Activated T-helper 1 cell treated with Interleukin-2 at 50 U/mL for 16 hours (primary cell): Measurements from ENCODE around the gene BRINP1.

Experiments
- DNase-seq: peaks from one replicate; pipeline ENCODE4 v3.0.0-alpha.2; 2020; ENCODE audit warnings: low read depth

The BRINP1 gene, protein sequence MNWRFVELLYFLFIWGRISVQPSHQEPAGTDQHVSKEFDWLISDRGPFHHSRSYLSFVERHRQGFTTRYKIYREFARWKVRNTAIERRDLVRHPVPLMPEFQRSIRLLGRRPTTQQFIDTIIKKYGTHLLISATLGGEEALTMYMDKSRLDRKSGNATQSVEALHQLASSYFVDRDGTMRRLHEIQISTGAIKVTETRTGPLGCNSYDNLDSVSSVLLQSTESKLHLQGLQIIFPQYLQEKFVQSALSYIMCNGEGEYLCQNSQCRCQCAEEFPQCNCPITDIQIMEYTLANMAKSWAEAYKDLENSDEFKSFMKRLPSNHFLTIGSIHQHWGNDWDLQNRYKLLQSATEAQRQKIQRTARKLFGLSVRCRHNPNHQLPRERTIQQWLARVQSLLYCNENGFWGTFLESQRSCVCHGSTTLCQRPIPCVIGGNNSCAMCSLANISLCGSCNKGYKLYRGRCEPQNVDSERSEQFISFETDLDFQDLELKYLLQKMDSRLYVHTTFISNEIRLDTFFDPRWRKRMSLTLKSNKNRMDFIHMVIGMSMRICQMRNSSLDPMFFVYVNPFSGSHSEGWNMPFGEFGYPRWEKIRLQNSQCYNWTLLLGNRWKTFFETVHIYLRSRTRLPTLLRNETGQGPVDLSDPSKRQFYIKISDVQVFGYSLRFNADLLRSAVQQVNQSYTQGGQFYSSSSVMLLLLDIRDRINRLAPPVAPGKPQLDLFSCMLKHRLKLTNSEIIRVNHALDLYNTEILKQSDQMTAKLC

DNA sequence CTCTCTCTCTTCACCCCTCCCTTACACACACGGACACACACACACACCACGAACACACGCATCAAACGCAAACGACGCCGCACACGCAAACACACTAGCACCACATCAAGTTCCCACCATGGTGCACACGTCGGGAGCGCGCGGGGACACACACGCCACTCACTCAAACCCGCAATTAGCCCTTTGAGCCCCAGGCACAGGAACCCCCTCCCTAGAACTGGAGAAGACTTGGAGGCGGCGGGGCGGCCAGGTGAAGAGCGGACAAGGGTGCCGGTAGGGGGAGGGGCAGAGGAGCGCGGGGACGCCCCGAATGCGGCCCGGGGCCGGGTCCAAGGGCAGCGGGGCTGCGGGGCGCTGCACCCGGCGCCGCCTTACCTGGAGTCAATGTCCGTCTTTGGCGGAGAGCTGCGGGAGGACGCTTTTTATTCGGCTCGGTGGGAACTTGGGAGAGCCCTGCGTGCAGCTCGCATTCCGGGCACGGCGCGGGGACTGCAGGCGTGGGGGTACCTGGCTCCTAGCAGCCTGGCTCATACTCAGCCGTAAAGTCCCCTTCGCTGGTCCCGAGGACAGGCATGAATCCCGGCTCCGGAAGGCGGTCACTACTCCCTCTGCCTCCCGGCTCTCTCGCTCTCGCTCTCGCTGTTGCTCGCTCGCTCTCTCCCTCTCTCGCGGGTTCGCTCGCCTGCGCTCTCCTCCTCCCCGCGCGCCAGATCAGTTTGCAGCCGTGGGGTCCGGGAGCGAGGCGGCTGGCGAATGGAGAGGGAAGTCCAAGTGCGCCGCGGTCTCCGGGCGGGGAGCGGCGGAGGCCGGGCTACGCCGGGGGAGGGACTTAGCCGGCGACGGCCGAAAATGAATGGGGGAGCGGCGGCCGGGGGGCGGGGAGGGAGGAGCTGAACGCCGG is at the start of gene BRINP1:
TSS of gene BRINP1 (minus strand) at position 755 of the 901 bp plus-strand sequence. CDS start 56,080 bp downstream, outside the sequence.
- no peak for DNase-seq

DNA sequence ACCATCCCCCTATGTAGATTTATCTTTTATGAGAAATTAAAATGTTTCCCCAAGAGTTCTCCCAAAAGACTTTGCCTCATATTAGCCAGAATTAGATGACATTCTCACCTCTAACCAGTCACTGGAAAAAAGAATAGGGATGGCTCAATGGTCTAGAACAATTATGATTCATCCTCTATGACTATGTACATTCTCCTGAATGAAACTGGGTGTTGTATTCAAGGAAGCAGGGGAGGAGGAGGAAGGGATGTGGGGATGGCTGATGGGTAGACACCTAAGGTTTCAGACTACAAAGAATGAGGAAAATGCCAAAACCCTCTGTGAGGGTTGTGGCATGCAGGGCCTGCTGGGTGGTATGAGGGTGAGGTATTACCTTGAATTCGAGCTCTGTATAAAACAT is 49.5 kb upstream of the BRINP1 start:
- no peak for DNase-seq

DNA sequence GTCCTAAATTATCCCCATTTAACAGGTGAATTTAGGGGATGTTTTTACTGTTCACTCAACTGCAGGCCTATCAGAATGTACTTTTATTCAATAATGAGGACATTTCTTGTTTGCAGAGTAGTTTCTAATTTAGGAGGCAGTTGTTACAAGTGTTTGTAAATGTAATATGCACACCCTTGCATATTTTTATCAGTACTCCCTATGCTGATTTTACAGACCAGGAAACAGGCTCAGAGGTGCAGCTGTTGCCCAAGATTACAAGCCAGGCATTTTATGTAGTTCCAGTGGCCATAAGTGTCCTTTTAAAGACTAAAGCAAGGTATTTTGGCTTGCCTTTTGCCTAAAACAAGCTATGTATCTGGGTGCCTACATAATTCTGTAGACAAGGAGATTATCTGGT is 47.6 kb upstream of the BRINP1 start:
- no peak for DNase-seq

DNA sequence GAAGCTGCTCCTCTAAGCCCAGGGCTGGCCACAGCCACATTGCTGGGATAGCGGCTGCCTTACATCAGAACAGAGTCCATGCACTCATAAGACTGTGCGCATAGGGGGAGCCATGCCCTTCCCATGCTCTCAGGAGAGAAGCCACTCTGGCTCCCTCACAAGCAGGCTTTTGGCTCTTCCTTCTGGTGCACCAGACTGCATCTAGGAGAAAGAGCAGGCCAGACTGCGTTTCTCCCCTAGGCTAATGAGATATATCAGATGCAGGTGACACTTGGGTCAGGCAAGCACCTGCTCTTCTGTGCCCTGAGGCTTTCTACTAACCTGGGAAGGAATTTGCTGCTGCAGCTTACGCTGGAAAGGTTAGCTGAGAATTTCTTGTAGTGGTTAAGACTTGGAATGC is 43.2 kb upstream of the BRINP1 start:
- no peak for DNase-seq

DNA sequence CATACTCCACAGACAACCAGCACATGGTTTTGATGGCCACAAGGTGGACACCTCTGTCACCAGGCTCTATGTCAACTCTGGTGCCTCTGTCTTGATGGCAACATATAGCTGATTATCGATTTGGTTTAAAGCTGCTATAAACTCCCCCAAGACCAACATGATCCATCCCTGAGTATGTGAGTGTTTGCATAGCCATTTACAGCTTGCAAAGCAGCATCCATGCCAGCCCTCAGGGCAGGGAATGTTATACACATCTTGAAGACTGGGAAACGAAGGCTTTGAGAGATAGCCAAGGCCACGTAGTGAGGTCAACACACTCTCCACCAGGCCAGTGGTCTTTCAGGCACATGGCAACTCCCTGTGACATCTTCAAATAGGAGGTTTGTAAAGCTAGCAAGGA is 40.3 kb upstream of the BRINP1 start:
- no peak for DNase-seq

DNA sequence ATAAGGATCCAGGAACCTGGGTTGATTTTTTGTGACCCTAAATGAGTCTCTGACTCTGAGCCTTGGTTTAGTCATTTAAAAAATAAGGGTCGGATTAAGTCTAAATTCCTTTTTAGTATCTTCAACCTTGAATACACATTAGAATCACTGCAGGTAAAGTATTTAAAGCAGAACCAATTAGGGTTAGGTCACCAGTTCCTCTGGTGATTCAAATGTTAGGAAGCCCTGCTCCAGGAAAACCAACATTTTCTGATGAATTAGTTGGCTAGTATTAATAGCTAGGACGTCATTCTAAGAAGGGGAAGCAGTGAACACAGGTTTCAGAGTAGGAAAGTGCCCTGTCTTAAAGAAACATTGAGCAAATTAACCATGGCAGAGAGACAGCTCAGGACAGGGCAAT is 31.4 kb upstream of the BRINP1 start:
- no peak for DNase-seq

DNA sequence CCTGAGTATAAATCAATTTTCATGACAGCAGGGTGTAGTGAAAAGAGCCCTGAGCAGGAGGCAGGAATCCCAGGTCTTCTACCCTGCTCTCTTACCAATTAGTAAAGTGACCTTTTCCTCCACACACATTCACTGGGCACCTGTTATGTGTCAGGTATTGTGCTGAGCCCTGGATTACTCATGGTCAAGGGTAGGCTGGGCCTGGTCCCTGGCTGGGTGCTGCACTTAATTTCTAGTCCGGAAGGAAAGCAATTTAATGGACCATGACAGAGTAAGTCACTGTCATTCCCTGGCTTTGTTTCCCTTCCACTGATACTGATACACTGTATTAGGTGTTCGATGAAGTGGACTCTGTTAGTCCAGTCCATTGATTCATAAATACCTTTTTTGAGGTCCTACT is 29.1 kb upstream of the BRINP1 start:
- no peak for DNase-seq

DNA sequence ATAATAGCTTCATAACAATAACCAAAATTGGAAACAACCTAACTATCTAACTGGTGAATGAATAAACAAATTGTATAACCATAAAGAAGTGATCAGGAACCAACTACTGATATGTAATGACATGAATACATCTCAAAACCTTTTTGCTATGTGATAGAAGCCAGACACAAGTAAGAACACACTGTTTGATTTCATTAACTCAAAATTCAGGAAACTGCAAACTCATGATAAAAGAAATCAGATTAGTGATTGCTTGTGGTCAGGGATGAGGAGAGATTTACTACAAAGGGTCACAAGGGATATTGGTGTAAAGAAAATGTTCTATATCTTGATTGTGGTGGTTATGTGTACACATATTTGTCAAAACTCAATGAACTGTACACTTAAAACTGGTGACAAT is 22.6 kb upstream of the BRINP1 start:
- no peak for DNase-seq

DNA sequence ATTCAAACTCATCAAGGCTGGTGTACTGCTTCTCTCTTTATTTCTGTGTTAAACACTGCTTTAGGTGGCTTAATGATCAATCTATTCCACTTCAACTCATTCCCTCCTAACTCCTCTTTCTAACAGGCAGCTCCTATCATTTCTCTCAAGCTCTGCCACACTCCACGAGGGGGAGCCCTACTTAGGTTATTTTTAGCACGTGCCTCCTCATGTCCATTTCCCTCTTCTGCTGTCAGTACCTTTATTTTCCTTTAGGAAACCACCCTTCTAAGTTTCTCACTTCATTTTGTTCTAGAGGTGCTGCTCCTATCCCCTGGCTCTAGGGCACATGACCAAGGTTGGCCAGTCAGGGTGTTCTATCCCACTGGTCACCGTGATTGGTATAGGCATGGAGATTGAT is 6.7 kb upstream of the BRINP1 start:
- no peak for DNase-seq

DNA sequence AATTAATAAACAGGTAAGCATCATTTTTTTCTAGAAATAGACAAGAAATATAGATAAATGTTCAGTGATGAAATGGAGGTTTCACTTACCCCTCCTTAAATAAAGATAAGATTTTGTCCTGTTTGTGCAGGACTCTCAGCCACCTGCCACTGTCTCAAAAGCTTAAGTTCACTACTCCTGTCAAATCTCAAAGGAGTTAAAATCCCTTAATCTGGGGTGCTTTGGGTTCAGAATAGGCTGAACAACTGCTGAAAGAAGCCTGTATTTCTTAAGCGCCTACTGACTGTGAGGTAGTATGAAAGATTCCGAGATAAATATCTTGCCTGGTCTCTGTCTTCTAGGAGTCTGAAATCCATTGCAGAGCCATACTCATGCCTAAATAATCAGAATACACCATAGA is 3.7 kb upstream of the BRINP1 start:
- no peak for DNase-seq

DNA sequence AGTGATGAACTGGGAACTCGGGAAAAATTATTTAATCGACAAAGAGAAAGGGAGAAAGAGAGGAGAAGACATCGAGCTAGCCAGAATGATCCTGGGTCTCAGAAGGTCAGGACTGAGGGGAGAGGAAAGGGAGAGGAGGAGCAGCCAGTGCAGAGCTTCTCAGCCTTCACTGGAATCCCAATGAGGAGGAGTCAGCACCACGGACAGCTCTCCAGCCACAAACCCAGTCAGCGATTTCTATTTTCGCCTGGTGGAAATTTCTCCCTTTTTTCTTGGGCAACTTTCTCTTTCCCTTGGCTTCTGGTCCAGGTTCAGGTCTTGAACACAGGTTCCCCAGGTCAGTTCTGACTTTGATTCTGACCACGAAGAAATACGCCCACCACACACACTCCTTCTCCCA is 1.6 kb upstream of the BRINP1 start:
- no peak for DNase-seq

DNA sequence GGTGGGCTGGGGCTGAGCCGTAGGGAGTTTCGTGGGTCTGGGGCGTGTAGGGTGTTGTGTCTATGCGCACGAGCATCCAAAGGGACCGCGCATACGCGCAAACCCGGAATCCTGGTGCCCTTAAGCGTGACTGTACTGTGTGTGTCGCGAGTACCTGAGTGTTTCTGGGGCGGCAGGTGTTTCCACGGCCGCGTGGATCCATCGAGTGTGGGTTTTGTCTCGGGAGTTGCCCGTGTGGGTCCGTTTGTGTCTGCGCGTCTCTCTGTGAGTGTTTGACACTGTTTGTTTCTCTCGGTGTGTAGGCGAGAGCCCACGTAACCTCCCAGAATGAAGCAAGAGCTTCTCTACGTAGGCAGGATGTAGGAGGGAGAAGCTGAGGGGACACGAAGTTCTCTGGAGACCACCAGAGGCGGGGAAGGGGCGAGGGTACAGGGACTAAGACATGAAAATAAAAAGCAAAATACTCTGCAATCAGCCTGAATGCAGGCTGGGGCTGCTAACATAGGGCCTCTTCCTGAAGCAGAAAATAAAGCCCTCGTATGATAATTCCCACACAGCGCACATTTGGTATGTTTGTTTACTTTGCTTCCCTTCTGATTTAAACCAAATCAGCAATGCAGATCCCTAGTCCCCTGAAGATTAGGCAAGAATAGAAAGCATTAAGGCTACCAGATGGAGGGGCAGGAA is 588 bp upstream of the BRINP1 start:
- no peak for DNase-seq

DNA sequence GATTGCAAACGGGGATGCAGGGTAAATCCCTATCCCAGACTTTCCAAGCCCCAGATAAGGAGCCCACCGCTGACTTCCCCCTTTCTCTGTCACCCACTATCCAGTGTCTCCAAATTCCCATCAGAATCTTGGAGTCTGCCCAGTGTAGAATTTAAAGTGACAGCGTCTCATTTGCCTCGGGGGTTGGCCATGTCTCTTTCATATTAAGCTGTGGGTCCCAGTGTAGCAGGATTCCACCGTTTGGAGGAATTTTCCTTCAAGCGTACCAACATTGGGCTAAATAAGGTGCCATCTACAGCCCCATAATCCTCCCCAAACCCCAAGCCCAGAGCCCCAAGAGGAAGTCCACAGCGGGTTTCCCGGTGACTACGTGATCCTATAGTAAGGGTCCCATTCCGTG is 1.1 kb downstream of the BRINP1 start:
- DNase-seq, result no peak

DNA sequence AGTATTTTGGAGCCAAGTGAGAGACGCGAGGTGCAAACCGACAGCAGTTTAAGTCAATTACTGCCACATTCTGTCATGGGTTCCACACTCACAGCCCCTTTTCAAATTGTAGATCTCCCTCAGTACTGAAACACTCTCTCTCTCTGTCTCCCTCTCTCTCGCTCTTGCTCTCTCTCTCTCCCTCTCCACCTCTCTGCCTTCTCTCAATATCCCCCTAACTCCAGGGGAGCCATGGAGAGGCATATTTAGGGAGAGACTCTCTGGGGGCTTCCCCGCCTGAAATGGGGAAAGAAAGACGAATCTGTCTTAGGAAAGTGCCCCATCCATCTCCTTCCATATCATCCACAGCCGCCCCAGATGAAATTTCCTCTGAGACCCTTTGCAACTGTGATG is 1.6 kb downstream of the BRINP1 start:
- no peak for DNase-seq

DNA sequence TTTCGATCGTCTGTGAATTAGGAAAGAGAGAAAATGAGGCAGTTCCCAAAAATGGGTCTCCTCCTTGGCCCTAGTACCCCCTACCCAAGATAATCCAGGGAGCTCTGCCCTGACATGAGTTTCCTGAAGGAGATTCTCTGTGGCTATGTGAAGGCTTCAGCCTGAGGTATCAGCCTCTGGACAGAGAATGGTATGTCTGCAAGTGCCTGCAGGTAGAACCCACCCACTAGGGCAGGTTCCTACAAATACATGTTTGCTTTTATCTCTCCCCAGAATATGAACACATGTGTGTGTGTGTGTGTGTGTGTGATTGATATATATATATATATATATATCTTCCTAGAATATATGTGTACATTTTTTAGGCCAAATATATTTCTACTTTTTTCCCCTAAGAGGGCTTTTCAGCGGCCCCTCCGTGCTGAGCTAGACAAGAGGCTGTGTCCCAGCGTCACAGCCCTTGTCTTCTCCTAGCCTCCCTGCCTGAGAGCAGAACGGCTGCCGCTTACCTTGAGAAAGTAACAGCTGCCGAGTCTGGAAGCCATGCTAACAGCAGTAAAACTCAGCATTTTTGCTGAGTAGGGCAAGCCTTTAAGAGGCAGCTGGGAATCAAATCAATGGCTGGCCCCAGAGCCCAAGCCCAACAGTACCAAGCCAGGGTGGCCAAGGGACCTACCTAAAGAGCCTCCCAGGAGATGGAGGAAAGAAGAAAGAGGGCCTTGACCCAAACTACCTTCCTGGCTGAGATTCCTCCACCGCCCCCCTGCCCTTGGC is 2.1 kb downstream of the BRINP1 start:
- DNase-seq, result no peak

DNA sequence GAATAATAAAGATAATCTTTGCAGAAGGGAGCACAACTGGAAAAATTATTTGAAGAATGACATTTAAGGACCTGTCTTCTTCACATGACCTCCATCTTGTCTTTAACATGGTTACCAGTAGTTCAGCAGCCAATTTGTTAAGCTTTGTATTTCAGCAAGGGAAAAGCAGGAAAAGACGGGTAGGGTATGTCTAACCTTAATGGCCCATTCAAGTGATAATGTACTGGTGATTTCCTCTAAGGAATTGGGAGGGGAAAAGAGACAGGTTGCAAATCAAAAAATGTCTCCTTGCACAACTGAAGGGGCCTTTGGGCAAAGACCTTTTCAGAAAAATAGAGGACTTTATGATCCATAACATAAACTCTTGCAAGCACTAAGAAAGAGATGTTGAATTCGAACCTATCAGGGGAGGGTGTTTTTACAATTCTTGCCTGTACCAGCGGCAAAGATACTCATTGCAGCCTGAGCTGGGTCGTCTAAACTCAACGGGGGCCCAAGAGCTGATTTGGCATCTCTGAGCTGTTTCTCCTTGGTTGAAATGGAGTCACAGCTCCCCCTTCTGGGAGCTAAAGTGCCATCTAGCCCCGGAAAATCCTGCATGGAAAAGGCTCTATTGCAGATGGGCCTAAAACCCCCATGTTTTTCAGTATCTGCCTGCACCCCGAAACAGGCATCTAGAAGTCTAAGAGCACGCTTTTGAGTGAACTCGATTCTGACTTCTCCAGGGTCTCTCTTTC is 3.8 kb downstream of the BRINP1 start:
- no peak for DNase-seq

DNA sequence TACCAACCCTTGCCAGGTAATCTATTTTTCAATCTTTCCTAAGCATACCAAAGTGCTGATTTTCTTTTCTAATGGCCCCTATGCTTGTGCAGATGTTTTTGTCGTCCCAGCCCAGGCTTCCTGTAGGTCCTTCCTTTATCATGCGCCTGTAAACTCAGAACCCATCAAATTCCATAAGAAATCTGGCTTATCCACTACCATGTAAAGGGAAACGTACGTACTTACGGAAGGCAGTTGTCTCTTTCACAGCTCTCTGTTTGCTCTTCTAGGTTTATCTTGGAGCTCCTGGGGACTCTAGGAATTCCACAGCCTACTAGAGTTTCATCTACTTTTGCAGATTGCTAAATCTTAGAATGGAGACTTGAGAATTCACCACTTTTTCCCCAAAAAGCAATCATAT is 9.0 kb downstream of the BRINP1 start:
- no peak for DNase-seq

DNA sequence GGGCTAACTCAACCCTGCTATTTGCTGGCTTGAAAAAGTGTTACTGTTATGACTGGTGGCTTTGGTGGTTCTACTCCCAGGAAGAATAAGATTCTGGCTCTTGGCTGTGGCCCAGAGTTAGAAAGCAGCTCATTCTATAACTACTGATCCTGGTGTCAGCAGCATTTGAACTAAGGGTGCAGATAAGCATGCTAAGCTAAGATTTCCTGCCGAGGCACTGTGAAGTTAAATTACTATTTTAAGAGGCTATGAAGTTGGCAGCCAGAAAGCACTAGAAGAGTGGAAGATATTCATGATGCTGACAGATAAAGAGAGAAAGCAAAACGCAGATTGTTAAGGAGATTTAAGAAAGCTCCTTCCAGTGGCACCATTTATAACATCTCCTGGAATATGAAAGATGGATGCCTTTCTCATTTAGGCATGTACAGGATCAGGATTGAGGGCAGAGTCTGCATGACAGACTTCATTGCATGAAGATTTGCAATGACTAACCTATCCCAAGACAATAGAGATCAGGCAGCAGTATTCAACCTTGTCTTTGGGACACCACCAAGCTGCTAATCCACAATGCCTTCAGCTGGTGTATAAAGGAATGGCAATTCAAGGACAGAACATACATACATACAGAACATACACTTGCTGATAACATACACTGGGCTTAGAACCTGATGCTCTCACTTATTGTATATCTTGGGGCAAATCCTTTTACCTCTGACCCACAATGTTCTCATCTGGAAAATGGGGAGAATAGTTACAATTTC is 11.7 kb downstream of the BRINP1 start:
- no peak for DNase-seq

DNA sequence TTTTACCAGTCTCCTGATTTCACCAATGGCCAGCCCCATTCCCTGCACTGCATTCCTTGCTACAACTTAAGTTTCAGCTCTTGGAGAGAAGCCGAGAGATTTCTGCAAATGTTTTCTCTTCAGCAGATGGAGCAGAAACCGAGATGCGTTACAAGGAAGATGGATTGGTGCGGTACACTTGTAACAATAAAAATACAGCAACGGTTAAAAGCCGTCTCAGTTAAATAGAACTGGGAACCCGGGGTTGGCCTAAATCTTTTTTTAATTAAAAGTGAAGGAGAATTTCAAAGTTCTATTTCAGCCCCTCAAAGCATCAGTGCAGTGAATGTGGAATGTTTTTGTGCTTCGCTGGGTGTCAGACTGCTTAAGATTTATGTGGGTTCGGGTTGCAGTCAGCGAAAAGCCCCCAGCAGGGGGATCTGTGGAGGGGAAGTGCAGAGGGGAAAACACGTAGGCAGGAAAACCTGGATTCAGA is 19.8 kb downstream of the BRINP1 start:
- DNase-seq, result no peak
